ENCODE results near the gene INPP5D. TPM values are rescaled to one million over a fixed set of nuclear protein-coding genes. Genes with fewer than 3 reads are reported as not detected.
A peak's percentile ranks its signal among the peaks of the same experiment; 100 is the strongest.

The INPP5D gene
- total and polyA plus RNA-seq, 4 donors: 2.9 to 18.8 (median 6.6) TPM

GRCh38 chr2:233084488-233084887 lies 24.3 kb downstream of the INPP5D start:
- peaks cover 0 to 8% (median 3%) of the 10 kb centered on the region in 4 donors for H3K4me1 ChIP-seq (ENCODE audit: control insufficient read depth in 4 of 4, insufficient read depth in 4 of 4, low read length in 3 of 4)
- H3K27me3 ChIP-seq (ENCODE audit: control insufficient read depth in 4 of 4, insufficient read depth in 4 of 4, low read length in 3 of 4): no peaks in the 10 kb centered on the region
- WGBS: 63% methylated on average over 13 of the region's 13 CpGs
- no peaks in the 10 kb centered on the region for H3K9me3 ChIP-seq (ENCODE audit: control insufficient read depth in 4 of 4, low read length in 3 of 4)
- TF ChIP-seq YY1 (IDR thresholded peaks at IDR 0.05): peak; percentile 27
- TF ChIP-seq FOXA2 (IDR thresholded peaks at IDR 0.05): no peak
- TF ChIP-seq RAD21 (IDR thresholded peaks at IDR 0.05): peak; percentile 4 to 23
- TF ChIP-seq JUND (IDR thresholded peaks at IDR 0.05): no peak
- TF ChIP-seq GABPA (IDR thresholded peaks at IDR 0.05 in 1 of 2, conservative IDR thresholded peaks at IDR 0.05 in 1 of 2): peak in 1 of 2 donors; percentile 32
- TF ChIP-seq SP1 (IDR thresholded peaks at IDR 0.05): peak; percentile 59
- no peak overlapping the region for H3K4me3 ChIP-seq (ENCODE audit: low read depth in 1 of 3, low read length in 3 of 3)
- H3K36me3 ChIP-seq (ENCODE audit: control insufficient read depth in 4 of 4, insufficient read depth in 3 of 4, low read depth in 1 of 4, low read length in 3 of 4): peaks cover 0 to 1% (median 0%) of the 10 kb centered on the region in 4 donors
- peak; percentile 36 for DNase-seq (ENCODE audit: low spot score)
- H3K9ac ChIP-seq (ENCODE audit: low read depth in 1 of 2, low read length in 2 of 2): no peak overlapping the region
- H3K27ac ChIP-seq (ENCODE audit: low read depth in 1 of 2, low read length in 2 of 2): peak overlapping the region; percentile 69 to 79

DNA sequence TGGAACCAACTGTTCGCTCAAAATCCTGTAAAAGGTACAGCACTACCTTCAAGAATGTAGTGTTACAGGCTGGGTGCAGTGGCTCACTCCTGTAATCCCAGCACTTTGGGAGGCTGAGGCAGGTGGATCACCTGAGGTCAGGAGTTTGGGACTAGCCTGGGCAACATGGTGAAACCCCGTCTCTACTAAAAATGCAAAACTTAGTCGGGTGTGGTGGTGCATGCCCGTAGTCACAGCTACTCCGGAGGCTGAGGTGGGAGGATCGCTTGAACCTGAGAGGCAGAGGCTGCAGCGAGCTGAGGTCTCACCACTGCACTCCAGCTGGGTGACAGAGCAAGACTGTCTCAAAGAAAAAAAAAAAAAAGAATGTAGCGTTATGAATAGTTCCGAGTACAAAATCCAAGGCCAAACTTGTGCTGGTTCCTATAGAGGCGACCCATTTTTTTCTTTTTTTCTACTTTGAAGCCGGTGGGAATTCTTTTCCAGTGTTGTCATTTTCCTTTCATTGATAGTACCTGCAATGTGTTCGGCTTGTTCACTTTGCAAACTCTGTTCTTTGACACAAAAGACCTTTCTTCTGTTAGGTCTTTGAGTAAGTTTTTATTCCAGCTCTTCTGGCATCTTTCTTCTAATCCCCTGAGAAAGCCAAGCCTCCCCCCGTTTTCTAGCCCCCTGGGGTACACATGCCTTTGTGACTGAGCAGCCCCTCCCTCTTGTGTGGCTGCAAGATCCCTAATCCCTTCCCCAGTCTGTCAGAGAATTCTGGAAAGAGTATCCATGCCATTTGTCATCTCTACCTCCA lies 25.1 kb downstream of the INPP5D start:
- Histone ChIP-seq H3K4me1 (ENCODE audit: control insufficient read depth in 4 of 4, insufficient read depth in 4 of 4, low read length in 3 of 4) (peaks cover 0 to 8% (median 3%) of the 10 kb centered on the region in 4 donors), H3K36me3 (ENCODE audit: control insufficient read depth in 4 of 4, insufficient read depth in 3 of 4, low read depth in 1 of 4, low read length in 3 of 4) (peaks cover 0 to 1% (median 0%) of the 10 kb centered on the region in 4 donors), H3K27ac (ENCODE audit: low read depth in 1 of 2, low read length in 2 of 2) (peak overlapping the region; percentile 45 to 64), H3K27me3 (ENCODE audit: control insufficient read depth in 4 of 4, insufficient read depth in 4 of 4, low read length in 3 of 4) (no peaks in the 10 kb centered on the region), H3K9ac (ENCODE audit: low read depth in 1 of 2, low read length in 2 of 2) (peak overlapping the region in 1 of 2 donors; percentile 20), H3K4me3 (ENCODE audit: low read depth in 1 of 3, low read length in 3 of 3) (no peak overlapping the region), H3K9me3 (ENCODE audit: control insufficient read depth in 4 of 4, low read length in 3 of 4) (no peaks in the 10 kb centered on the region)
- no peak for DNase-seq (ENCODE audit: low spot score)
- TF ChIP-seq EGR1 (IDR thresholded peaks at IDR 0.05; ENCODE audit: low read depth in 2 of 2) (no peak), SP1 (IDR thresholded peaks at IDR 0.05) (no peak), GABPA (IDR thresholded peaks at IDR 0.05 in 1 of 2, conservative IDR thresholded peaks at IDR 0.05 in 1 of 2) (no peak), HNF4A (conservative IDR thresholded peaks at IDR 0.05) (no peak), TAF1 (conservative IDR thresholded peaks at IDR 0.05) (no peak), FOXA2 (IDR thresholded peaks at IDR 0.05) (no peak), RAD21 (IDR thresholded peaks at IDR 0.05) (no peak), HNF4G (IDR thresholded peaks at IDR 0.05) (no peak), RXRA (IDR thresholded peaks at IDR 0.05) (no peak), JUND (IDR thresholded peaks at IDR 0.05) (no peak), YY1 (IDR thresholded peaks at IDR 0.05) (no peak), FOXA1 (IDR thresholded peaks at IDR 0.05) (no peak), NR2F2 (IDR thresholded peaks at IDR 0.05) (no peak), ATF3 (IDR thresholded peaks at IDR 0.05) (no peak)
- TF ChIP-seq, protein P1, sequence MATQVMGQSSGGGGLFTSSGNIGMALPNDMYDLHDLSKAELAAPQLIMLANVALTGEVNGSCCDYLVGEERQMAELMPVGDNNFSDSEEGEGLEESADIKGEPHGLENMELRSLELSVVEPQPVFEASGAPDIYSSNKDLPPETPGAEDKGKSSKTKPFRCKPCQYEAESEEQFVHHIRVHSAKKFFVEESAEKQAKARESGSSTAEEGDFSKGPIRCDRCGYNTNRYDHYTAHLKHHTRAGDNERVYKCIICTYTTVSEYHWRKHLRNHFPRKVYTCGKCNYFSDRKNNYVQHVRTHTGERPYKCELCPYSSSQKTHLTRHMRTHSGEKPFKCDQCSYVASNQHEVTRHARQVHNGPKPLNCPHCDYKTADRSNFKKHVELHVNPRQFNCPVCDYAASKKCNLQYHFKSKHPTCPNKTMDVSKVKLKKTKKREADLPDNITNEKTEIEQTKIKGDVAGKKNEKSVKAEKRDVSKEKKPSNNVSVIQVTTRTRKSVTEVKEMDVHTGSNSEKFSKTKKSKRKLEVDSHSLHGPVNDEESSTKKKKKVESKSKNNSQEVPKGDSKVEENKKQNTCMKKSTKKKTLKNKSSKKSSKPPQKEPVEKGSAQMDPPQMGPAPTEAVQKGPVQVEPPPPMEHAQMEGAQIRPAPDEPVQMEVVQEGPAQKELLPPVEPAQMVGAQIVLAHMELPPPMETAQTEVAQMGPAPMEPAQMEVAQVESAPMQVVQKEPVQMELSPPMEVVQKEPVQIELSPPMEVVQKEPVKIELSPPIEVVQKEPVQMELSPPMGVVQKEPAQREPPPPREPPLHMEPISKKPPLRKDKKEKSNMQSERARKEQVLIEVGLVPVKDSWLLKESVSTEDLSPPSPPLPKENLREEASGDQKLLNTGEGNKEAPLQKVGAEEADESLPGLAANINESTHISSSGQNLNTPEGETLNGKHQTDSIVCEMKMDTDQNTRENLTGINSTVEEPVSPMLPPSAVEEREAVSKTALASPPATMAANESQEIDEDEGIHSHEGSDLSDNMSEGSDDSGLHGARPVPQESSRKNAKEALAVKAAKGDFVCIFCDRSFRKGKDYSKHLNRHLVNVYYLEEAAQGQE (IDR thresholded peaks at IDR 0.05): no peak
- TF ChIP-seq, protein P2, sequence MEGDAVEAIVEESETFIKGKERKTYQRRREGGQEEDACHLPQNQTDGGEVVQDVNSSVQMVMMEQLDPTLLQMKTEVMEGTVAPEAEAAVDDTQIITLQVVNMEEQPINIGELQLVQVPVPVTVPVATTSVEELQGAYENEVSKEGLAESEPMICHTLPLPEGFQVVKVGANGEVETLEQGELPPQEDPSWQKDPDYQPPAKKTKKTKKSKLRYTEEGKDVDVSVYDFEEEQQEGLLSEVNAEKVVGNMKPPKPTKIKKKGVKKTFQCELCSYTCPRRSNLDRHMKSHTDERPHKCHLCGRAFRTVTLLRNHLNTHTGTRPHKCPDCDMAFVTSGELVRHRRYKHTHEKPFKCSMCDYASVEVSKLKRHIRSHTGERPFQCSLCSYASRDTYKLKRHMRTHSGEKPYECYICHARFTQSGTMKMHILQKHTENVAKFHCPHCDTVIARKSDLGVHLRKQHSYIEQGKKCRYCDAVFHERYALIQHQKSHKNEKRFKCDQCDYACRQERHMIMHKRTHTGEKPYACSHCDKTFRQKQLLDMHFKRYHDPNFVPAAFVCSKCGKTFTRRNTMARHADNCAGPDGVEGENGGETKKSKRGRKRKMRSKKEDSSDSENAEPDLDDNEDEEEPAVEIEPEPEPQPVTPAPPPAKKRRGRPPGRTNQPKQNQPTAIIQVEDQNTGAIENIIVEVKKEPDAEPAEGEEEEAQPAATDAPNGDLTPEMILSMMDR (IDR thresholded peaks at IDR 0.05; ENCODE audit: low read depth, low read length, missing input control): no peak
- TF ChIP-seq, protein P3, sequence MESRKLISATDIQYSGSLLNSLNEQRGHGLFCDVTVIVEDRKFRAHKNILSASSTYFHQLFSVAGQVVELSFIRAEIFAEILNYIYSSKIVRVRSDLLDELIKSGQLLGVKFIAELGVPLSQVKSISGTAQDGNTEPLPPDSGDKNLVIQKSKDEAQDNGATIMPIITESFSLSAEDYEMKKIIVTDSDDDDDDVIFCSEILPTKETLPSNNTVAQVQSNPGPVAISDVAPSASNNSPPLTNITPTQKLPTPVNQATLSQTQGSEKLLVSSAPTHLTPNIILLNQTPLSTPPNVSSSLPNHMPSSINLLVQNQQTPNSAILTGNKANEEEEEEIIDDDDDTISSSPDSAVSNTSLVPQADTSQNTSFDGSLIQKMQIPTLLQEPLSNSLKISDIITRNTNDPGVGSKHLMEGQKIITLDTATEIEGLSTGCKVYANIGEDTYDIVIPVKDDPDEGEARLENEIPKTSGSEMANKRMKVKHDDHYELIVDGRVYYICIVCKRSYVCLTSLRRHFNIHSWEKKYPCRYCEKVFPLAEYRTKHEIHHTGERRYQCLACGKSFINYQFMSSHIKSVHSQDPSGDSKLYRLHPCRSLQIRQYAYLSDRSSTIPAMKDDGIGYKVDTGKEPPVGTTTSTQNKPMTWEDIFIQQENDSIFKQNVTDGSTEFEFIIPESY (IDR thresholded peaks at IDR 0.05): no peak
- TF ChIP-seq, protein P4, sequence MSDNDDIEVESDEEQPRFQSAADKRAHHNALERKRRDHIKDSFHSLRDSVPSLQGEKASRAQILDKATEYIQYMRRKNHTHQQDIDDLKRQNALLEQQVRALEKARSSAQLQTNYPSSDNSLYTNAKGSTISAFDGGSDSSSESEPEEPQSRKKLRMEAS (IDR thresholded peaks at IDR 0.05): no peak
- 84% methylated on average over 13 of the region's 13 CpGs for WGBS

Data from liver (tissue), 9 donors.